ENCODE measurements around the gene MFSD8.

GRCh38 chr4:127993151-127993550 is 28.2 kb upstream of the MFSD8 start:
- no peak for TF ChIP-seq EZH2 (IDR thresholded peaks at IDR 0.05; ENCODE audit: insufficient read depth, low read length)
- TF ChIP-seq CTCF (IDR thresholded peaks at IDR 0.05; ENCODE audit: insufficient read depth, low read depth, low read length): no peak
